Stimulated activated CD8-positive, alpha-beta memory T cell treated with anti-CD3 and anti-CD28 coated beads, Interleukin-12 subunit alpha, Interleukin-12 subunit beta, amount 100 ng/mL, for 1 hour (primary cell): ENCODE results near the gene HORMAD2.

Experiments
- DNase-seq: peaks from one replicate; pipeline ENCODE4 v3.0.0-alpha.2; 2020; ENCODE audit warnings: low read depth

HORMAD2 gene

GRCh38 chr22:30113494-30113893 is 33.2 kb downstream of the HORMAD2 start:
- DNase-seq: no peak

- no peak for DNase-seq
Measured at GRCh38 chr22:30114361-30114760, 34.1 kb downstream of the HORMAD2 start.

GRCh38 chr22:30115705-30116104 is 35.4 kb downstream of the HORMAD2 start:
- DNase-seq: no peak

- DNase-seq: no peak
Measured at GRCh38 chr22:30116362-30117117, 36.3 kb downstream of the HORMAD2 start.

- no peak for DNase-seq
Measured at GRCh38 chr22:30117256-30117655, 37.0 kb downstream of the HORMAD2 start.

- DNase-seq: no peak
Measured at GRCh38 chr22:30118291-30118690, 38.0 kb downstream of the HORMAD2 start.

GRCh38 chr22:30121960-30122359 is 41.7 kb downstream of the HORMAD2 start:
- DNase-seq: no peak

- no peak for DNase-seq
Measured at GRCh38 chr22:30123463-30123862, 43.2 kb downstream of the HORMAD2 start.

GRCh38 chr22:30127749-30128166 is 47.5 kb downstream of the HORMAD2 start:
- DNase-seq: no peak

GRCh38 chr22:30128511-30128910 is 48.2 kb downstream of the HORMAD2 start:
- no peak for DNase-seq

- no peak for DNase-seq
Measured at GRCh38 chr22:30129636-30130035, 49.4 kb downstream of the HORMAD2 start.

GRCh38 chr22:30132290-30132996 is 52.2 kb downstream of the HORMAD2 start:
- DNase-seq: no peak

GRCh38 chr22:30140414-30140813 is 60.1 kb downstream of the HORMAD2 start:
- no peak for DNase-seq

GRCh38 chr22:30143265-30143664 is 63.0 kb downstream of the HORMAD2 start:
- DNase-seq: no peak

GRCh38 chr22:30144391-30144790 is 64.1 kb downstream of the HORMAD2 start:
- no peak for DNase-seq

- no peak for DNase-seq
Measured at GRCh38 chr22:30150212-30150611, 69.9 kb downstream of the HORMAD2 start.

- DNase-seq: no peak
Measured at GRCh38 chr22:30158277-30158676, 78.0 kb downstream of the HORMAD2 start.

- no peak for DNase-seq
Measured at GRCh38 chr22:30158744-30159500, 78.7 kb downstream of the HORMAD2 start.

- DNase-seq: no peak
Measured at GRCh38 chr22:30159561-30160353, 79.5 kb downstream of the HORMAD2 start.

- DNase-seq: no peak
Measured at GRCh38 chr22:30161051-30161469, 80.8 kb downstream of the HORMAD2 start.

GRCh38 chr22:30167296-30167695 is 87.0 kb downstream of the HORMAD2 start:
- no peak for DNase-seq

- DNase-seq: no peak
Measured at GRCh38 chr22:30167734-30168133, 87.5 kb downstream of the HORMAD2 start.
